ENCODE measurements around the gene PTPRS. TPM values are rescaled to one million over a fixed set of nuclear protein-coding genes. Genes with fewer than 3 reads are reported as not detected.

PTPRS gene
- total RNA-seq (2021) (215 and 240 TPM in 2 replicates), Bru-seq, nascent RNA (percentile 72 among the genes with signal in this experiment), BruChase-seq, experiment 1, labeled RNA remaining after a 2-hour chase (percentile 82 among the genes with signal in this experiment), BruChase-seq, experiment 2, labeled RNA remaining after a 6-hour chase (percentile 89 among the genes with signal in this experiment)
- long read RNA-seq, partial matches to known transcripts = 24 of 66 reads
- long read RNA-seq, other reads (novel, unspliced or antisense) = 41 of 66 reads

GRCh38 chr19:5340637-5341447, at the start of gene PTPRS:
PTPRS (minus strand) TSS chr19:5340812; CDS start chr19:5286140, 54,672 bp downstream.
- no peak for TF ChIP-seq EZH2 (IDR thresholded peaks at IDR 0.05; ENCODE audit: borderline replicate concordance, low read depth, low read length, poor library complexity, severe bottlenecking)
- TF ChIP-seq, protein P1, sequence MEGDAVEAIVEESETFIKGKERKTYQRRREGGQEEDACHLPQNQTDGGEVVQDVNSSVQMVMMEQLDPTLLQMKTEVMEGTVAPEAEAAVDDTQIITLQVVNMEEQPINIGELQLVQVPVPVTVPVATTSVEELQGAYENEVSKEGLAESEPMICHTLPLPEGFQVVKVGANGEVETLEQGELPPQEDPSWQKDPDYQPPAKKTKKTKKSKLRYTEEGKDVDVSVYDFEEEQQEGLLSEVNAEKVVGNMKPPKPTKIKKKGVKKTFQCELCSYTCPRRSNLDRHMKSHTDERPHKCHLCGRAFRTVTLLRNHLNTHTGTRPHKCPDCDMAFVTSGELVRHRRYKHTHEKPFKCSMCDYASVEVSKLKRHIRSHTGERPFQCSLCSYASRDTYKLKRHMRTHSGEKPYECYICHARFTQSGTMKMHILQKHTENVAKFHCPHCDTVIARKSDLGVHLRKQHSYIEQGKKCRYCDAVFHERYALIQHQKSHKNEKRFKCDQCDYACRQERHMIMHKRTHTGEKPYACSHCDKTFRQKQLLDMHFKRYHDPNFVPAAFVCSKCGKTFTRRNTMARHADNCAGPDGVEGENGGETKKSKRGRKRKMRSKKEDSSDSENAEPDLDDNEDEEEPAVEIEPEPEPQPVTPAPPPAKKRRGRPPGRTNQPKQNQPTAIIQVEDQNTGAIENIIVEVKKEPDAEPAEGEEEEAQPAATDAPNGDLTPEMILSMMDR (conservative IDR thresholded peaks at IDR 0.05; ENCODE audit: low read depth, low read length) = no peak
- peak; percentile 93 for DNase-seq (ENCODE audit: low spot score)
- H3K4me3 ChIP-seq (ENCODE audit: low read depth, low read length, poor library complexity, severe bottlenecking) = peak within 1 kb of the TSS; percentile 83
- POLR2A ChIA-PET (ENCODE audit: low non-redundant PET) = interaction anchor here (1.0 kb wide), 1 partner anchor 32 kb away, joined by 3 read pairs; no protein-coding TSS in a partner anchor
- peak within 1 kb of the TSS; percentile 85 for H3K27ac ChIP-seq (ENCODE audit: low read depth, low read length, poor library complexity, severe bottlenecking)
- CTCF ChIA-PET = interaction anchor here (0.5 to 0.6 kb wide), 2 partner anchors 96 to 293 kb away, joined by 3 to 4 read pairs; no protein-coding TSS in a partner anchor
- H3K4me1 ChIP-seq (ENCODE audit: insufficient read depth, low read length, poor library complexity, severe bottlenecking) = peaks cover 11% of the 10 kb centered on the region
- no peaks in the 10 kb centered on the region for H3K36me3 ChIP-seq (ENCODE audit: insufficient read depth, low read length, poor library complexity, severe bottlenecking)
- BruUV-seq (replicated peaks) = no TSS peak
- intact Hi-C loops (cut with micrococcal nuclease; ENCODE audit: unreplicated experiment) = no loop called here
- no peaks in the 10 kb centered on the region for H3K27me3 ChIP-seq (replicated peaks; ENCODE audit: insufficient read depth, low read depth, low read length, poor library complexity)
- H3K9me3 ChIP-seq (ENCODE audit: low read depth, low read length, poor library complexity, severe bottlenecking) = no peaks in the 10 kb centered on the region

GRCh38 chr19:5389353-5389752, 48.7 kb upstream of the PTPRS start:
- no peaks in the 10 kb centered on the region for H3K36me3 ChIP-seq (ENCODE audit: insufficient read depth, low read length, poor library complexity, severe bottlenecking)
- H3K9me3 ChIP-seq (ENCODE audit: low read depth, low read length, poor library complexity, severe bottlenecking) = no peaks in the 10 kb centered on the region
- no peak overlapping the region for H3K27ac ChIP-seq (ENCODE audit: low read depth, low read length, poor library complexity, severe bottlenecking)
- TF ChIP-seq, protein P1 (conservative IDR thresholded peaks at IDR 0.05; ENCODE audit: low read depth, low read length) = no peak
- TF ChIP-seq EZH2 (IDR thresholded peaks at IDR 0.05; ENCODE audit: borderline replicate concordance, low read depth, low read length, poor library complexity, severe bottlenecking) = no peak
- ChIA-PET CTCF (interaction anchor here (0.7 kb wide), 1 partner anchor 340 kb away, joined by 3 read pairs; no protein-coding TSS in a partner anchor), POLR2A (ENCODE audit: low non-redundant PET) (no interaction called here)
- intact Hi-C loops (cut with micrococcal nuclease; ENCODE audit: unreplicated experiment) = no loop called here
- H3K4me3 ChIP-seq (ENCODE audit: low read depth, low read length, poor library complexity, severe bottlenecking) = no peak overlapping the region
- H3K4me1 ChIP-seq (ENCODE audit: insufficient read depth, low read length, poor library complexity, severe bottlenecking) = no peaks in the 10 kb centered on the region
- H3K27me3 ChIP-seq (replicated peaks; ENCODE audit: insufficient read depth, low read depth, low read length, poor library complexity) = peaks cover 30% of the 10 kb centered on the region
- DNase-seq (ENCODE audit: low spot score) = no peak
- no TSS peak for BruUV-seq (replicated peaks)

DNA sequence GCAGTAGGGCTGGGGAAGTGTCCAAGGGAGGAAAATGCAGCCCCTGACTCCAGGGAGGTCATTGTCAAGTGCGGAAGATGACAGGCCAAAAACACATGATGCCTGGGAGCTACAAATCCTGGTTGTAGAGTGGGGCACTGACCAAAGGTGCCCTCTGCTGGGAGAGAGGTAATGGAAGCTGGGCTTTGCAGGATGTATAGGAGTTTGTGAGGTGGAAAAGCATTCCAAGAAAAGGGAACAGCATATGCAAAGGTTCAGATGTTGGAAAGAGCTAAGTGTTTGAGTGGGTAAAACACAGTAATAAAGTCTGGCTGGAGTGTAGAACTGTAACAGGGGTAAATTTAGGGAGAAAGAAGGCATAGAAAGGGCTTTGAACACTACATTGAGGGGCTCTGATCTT, 46.9 kb upstream of the PTPRS start:
- peaks cover 14% of the 10 kb centered on the region for H3K27me3 ChIP-seq (replicated peaks; ENCODE audit: insufficient read depth, low read depth, low read length, poor library complexity)
- DNase-seq (ENCODE audit: low spot score) = no peak
- TF ChIP-seq, protein P1 (conservative IDR thresholded peaks at IDR 0.05; ENCODE audit: low read depth, low read length) = no peak
- TF ChIP-seq EZH2 (IDR thresholded peaks at IDR 0.05; ENCODE audit: borderline replicate concordance, low read depth, low read length, poor library complexity, severe bottlenecking) = no peak
- no peaks in the 10 kb centered on the region for H3K9me3 ChIP-seq (ENCODE audit: low read depth, low read length, poor library complexity, severe bottlenecking)
- CTCF ChIA-PET = no interaction called here
- no peak overlapping the region for H3K27ac ChIP-seq (ENCODE audit: low read depth, low read length, poor library complexity, severe bottlenecking)
- POLR2A ChIA-PET (ENCODE audit: low non-redundant PET) = interaction anchor here (0.5 kb wide), 1 partner anchor 49 kb away, joined by 7 read pairs; no protein-coding TSS in a partner anchor
- BruUV-seq (replicated peaks) = no TSS peak
- no peak overlapping the region for H3K4me3 ChIP-seq (ENCODE audit: low read depth, low read length, poor library complexity, severe bottlenecking)
- intact Hi-C loops (cut with micrococcal nuclease; ENCODE audit: unreplicated experiment) = no loop called here
- no peaks in the 10 kb centered on the region for H3K4me1 ChIP-seq (ENCODE audit: insufficient read depth, low read length, poor library complexity, severe bottlenecking)
- no peaks in the 10 kb centered on the region for H3K36me3 ChIP-seq (ENCODE audit: insufficient read depth, low read length, poor library complexity, severe bottlenecking)

All from A673 (cell line).